Peyer's patch (tissue), 4 donors: ENCODE data around the gene CNTN5. TPM values are rescaled to one million over a fixed set of nuclear protein-coding genes. Genes with fewer than 3 reads are reported as not detected.

Experiments
- DNase-seq, 3 donors: peaks; one replicate each; pipeline ENCODE4 v3.0.0-alpha.2; 2017 to 2019
- H3K27ac ChIP-seq, 4 donors: fragments of 200-600 bp; sonication (generic); one replicate each; pipeline ENCODE4 v1.5.1; 2016 to 2019
- H3K27me3 ChIP-seq, 2 donors: fragments of 200-600 bp; sonication (generic); one replicate each; pipeline ENCODE4 v1.5.1; 2019
- H3K36me3 ChIP-seq, 3 donors: fragments of 200-600 bp; sonication (generic); one replicate each; pipeline ENCODE4 v1.5.1; 2016 to 2019
- H3K4me1 ChIP-seq, 4 donors: fragments of 200-600 bp; sonication (generic); one replicate each; pipeline ENCODE4 v1.5.1; 2016 to 2019
- H3K4me3 ChIP-seq, 4 donors: fragments of 200-600 bp; sonication (generic); 1 replicate in 3 of 4; 2 replicates in 1 of 4; pipeline ENCODE4 v1.5.1; 2016 to 2019; ENCODE audit warnings: mild to moderate bottlenecking in 1 of 4
- H3K9me3 ChIP-seq, 4 donors: fragments of 200-600 bp; sonication (generic); one replicate each; pipeline ENCODE4 v1.5.1; 2016 to 2019; ENCODE audit warnings: mild to moderate bottlenecking in 1 of 4
- CTCF ChIP-seq, 6 experiments: fragments of 450-650 bp in 4 of 6; fragments of 200-600 bp in 2 of 6; sonication (generic) in 1 of 6; IDR thresholded peaks; one replicate each; pipeline ENCODE4 v1.5.1; 2017 to 2019; ENCODE audit warnings: antibody characterized with exemption in 6 of 6, mild to moderate bottlenecking in 3 of 6, moderate library complexity in 1 of 6
- POLR2A ChIP-seq, 2 donors: fragments of 450-650 bp; IDR thresholded peaks; one replicate each; pipeline ENCODE4 v1.5.1; 2017; ENCODE audit warnings: antibody characterized with exemption in 2 of 2, mild to moderate bottlenecking in 2 of 2, moderate library complexity in 2 of 2
- total RNA-seq, 4 donors: library from RNA; depleted of rRNA; stranded (reverse); fragments of >200 nt; gene quantifications; one replicate each; pipeline ENCODE4 v1.1.0, GENCODE V29; 2016

The CNTN5 gene
- total RNA-seq, 4 donors from 2014 or later: not detected

DNA sequence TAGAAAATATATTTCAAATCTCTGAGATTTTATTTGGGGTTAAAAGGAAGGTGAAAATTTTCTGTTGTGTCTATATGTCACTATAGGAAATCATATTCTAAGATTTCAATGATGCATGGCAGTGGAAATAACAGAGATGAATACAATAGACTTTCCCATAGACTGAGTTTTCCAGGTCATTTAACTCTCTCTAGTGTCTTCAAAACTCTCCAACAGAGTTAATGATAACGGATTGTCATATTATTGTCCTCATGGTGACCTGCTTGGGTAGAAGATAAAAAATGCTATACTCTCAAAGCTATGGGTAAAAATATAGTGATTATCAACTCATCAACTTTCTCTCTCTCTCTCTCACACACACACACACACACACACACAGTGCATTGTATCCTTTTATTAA is 312.9 kb downstream of the CNTN5 start:
- no peaks in the 10 kb centered on the region for H3K9me3 ChIP-seq
- H3K4me1 ChIP-seq: no peaks in the 10 kb centered on the region
- no peaks in the 10 kb centered on the region for H3K27me3 ChIP-seq
- DNase-seq: no peak
- H3K36me3 ChIP-seq: no peaks in the 10 kb centered on the region
- H3K4me3 ChIP-seq: no peak overlapping the region
- TF ChIP-seq CTCF (IDR thresholded peaks at IDR 0.05): no peak
- no peak for TF ChIP-seq POLR2A (IDR thresholded peaks at IDR 0.05)
- no peak overlapping the region for H3K27ac ChIP-seq

DNA sequence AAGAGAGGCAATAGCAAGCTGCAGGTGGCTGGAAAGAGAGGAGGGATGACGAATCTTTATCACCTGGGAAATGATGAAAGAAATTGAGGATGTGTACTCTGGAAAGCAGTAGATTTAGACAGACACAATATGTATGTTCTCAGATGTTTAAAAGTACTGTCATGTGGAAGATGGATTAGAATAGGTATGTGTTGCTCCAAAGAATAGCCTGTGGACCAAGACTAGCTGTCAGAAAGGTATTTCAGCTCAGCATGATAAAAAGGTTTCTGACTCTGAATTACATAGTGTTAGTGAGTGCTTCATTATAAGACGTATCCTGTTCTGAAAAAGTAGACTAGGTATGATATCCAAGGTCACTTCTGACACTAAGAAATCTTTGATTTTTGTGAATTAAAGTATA is 322.4 kb downstream of the CNTN5 start:
- TF ChIP-seq POLR2A (IDR thresholded peaks at IDR 0.05) (no peak), CTCF (IDR thresholded peaks at IDR 0.05) (no peak)
- DNase-seq: no peak
- Histone ChIP-seq H3K27me3 (no peaks in the 10 kb centered on the region), H3K36me3 (no peaks in the 10 kb centered on the region), H3K9me3 (no peaks in the 10 kb centered on the region), H3K4me3 (no peak overlapping the region), H3K27ac (no peak overlapping the region), H3K4me1 (no peaks in the 10 kb centered on the region)

GRCh38 chr11:99349151-99349673 is 328.5 kb downstream of the CNTN5 start:
- no peaks in the 10 kb centered on the region for H3K4me1 ChIP-seq
- no peak for DNase-seq
- H3K27ac ChIP-seq: no peak overlapping the region
- H3K9me3 ChIP-seq: no peaks in the 10 kb centered on the region
- H3K4me3 ChIP-seq: no peak overlapping the region
- H3K27me3 ChIP-seq: no peaks in the 10 kb centered on the region
- H3K36me3 ChIP-seq: no peaks in the 10 kb centered on the region
- no peak for TF ChIP-seq POLR2A (IDR thresholded peaks at IDR 0.05)
- no peak for TF ChIP-seq CTCF (IDR thresholded peaks at IDR 0.05)

- H3K27me3 ChIP-seq: no peaks in the 10 kb centered on the region
- H3K27ac ChIP-seq: no peak overlapping the region
- TF ChIP-seq CTCF (IDR thresholded peaks at IDR 0.05): no peak
- TF ChIP-seq POLR2A (IDR thresholded peaks at IDR 0.05): no peak
- H3K4me1 ChIP-seq: no peaks in the 10 kb centered on the region
- DNase-seq: no peak
- no peak overlapping the region for H3K4me3 ChIP-seq
- H3K36me3 ChIP-seq: no peaks in the 10 kb centered on the region
- H3K9me3 ChIP-seq: no peaks in the 10 kb centered on the region
Observed at GRCh38 chr11:99351624-99352023, 330.9 kb downstream of the CNTN5 start.

DNA sequence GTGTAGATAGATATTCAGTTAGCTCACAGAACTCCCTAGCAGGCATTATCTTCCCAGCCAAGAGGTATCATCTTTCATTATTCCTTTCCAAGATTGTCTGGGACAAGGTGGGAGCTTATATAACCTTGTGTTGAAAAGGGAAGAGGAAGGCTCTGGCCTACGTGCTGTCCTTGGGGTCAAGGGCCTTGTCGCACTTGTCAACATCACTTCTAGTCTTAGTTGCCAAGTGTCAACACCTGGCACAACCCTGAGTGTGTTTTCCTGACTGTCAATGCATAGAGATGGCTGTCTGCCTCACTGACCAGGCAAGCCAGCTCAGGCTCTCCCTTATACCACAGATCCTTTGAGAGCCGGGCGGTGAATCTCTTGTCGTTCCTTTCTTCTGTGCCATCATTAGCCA is 331.9 kb downstream of the CNTN5 start:
- TF ChIP-seq CTCF (IDR thresholded peaks at IDR 0.05) (no peak), POLR2A (IDR thresholded peaks at IDR 0.05) (no peak)
- H3K36me3 ChIP-seq: no peaks in the 10 kb centered on the region
- H3K27ac ChIP-seq: no peak overlapping the region
- no peaks in the 10 kb centered on the region for H3K27me3 ChIP-seq
- no peaks in the 10 kb centered on the region for H3K9me3 ChIP-seq
- H3K4me3 ChIP-seq: no peak overlapping the region
- no peaks in the 10 kb centered on the region for H3K4me1 ChIP-seq
- no peak for DNase-seq

GRCh38 chr11:99366546-99366945 is 345.8 kb downstream of the CNTN5 start:
- TF ChIP-seq POLR2A (IDR thresholded peaks at IDR 0.05) (no peak), CTCF (IDR thresholded peaks at IDR 0.05) (no peak)
- H3K4me1 ChIP-seq: no peaks in the 10 kb centered on the region

More at GRCh38 chr11:99366546-99366945, 345.8 kb downstream of the CNTN5 start:
- H3K27me3 ChIP-seq: no peaks in the 10 kb centered on the region
- H3K27ac ChIP-seq: no peak overlapping the region
- H3K9me3 ChIP-seq: no peaks in the 10 kb centered on the region
- DNase-seq: no peak
- H3K36me3 ChIP-seq: no peaks in the 10 kb centered on the region
- H3K4me3 ChIP-seq: no peak overlapping the region
